GM10266 (cell line): ENCODE results near the gene LRP8.

Experiments used
- DNase-seq: peaks from one replicate; pipeline ENCODE4 v3.0.0; 2012; ENCODE audit errors: extremely low spot score
- CTCF ChIP-seq: IDR thresholded peaks from 2 replicates; pipeline ENCODE4 v1.5.1; 2012; ENCODE audit warnings: mild to moderate bottlenecking, low read depth; ENCODE audit not compliant: control insufficient read depth, insufficient read depth; ENCODE audit errors: missing control alignments

LRP8 gene

GRCh38 chr1:53371851-53372250, 44.0 kb upstream of the LRP8 start:
- DNase-seq: no peak
- TF ChIP-seq CTCF: no peak

GRCh38 chr1:53371121-53371666, 43.3 kb upstream of the LRP8 start:
- DNase-seq: no peak

GRCh38 chr1:53370369-53370961, 42.6 kb upstream of the LRP8 start:
- DNase-seq: no peak
- no peak for TF ChIP-seq CTCF

More at GRCh38 chr1:53371121-53371666, 43.3 kb upstream of the LRP8 start:
- no peak for TF ChIP-seq CTCF

GRCh38 chr1:53369761-53370160, 41.9 kb upstream of the LRP8 start:
- no peak for TF ChIP-seq CTCF
- DNase-seq: no peak

GRCh38 chr1:53369034-53369750, 41.3 kb upstream of the LRP8 start:
- TF ChIP-seq CTCF: no peak
- DNase-seq: no peak

- no peak for TF ChIP-seq CTCF
Measured at GRCh38 chr1:53368314-53369033, 40.6 kb upstream of the LRP8 start.

More at GRCh38 chr1:53368314-53369033, 40.6 kb upstream of the LRP8 start:
- DNase-seq: no peak
